K562 (cell line): ENCODE measurements around the gene DRC1. TPM values are rescaled to one million over a fixed set of nuclear protein-coding genes. Genes with fewer than 3 reads are reported as not detected.

Experiments used
- EZH2 ChIP-seq: IDR thresholded peaks from 2 replicates; pipeline ENCODE4 v1.6.1; 2012; ENCODE audit warnings: low read depth, mild to moderate bottlenecking, inconsistent platforms, low read length, borderline replicate concordance
- RBBP5 ChIP-seq: fragments of 200-600 bp; sonication (generic); IDR thresholded peaks from 2 replicates; pipeline ENCODE4 v1.6.1; 2012; ENCODE audit warnings: borderline replicate concordance, mild to moderate bottlenecking, low read length, control low read depth, inconsistent platforms; ENCODE audit not compliant: insufficient read depth, poor library complexity, severe bottlenecking
- RBM14 ChIP-seq: fragments of 200-400 bp; formaldehyde crosslinking; IDR thresholded peaks from 2 replicates; pipeline ENCODE4 v1.6.1; 2018; ENCODE audit warnings: low read depth, mild to moderate bottlenecking, low read length, moderate library complexity, borderline replicate concordance; ENCODE audit not compliant: insufficient read depth
- SAFB ChIP-seq: fragments of 200-400 bp; formaldehyde crosslinking; IDR thresholded peaks from 2 replicates; pipeline ENCODE4 v1.6.1; 2017; ENCODE audit warnings: low read depth, low read length, borderline replicate concordance
- ZNF41 ChIP-seq: fragments of 250-450 bp; sonication (Bioruptor Pico); conservative IDR thresholded peaks from 2 replicates; pipeline ENCODE4 v1.4.0; 2020; ENCODE audit warnings: mild to moderate bottlenecking
- ZNF830 ChIP-seq: fragments of 250-450 bp; sonication (Bioruptor Pico); IDR thresholded peaks from 2 replicates; pipeline ENCODE4 v1.5.0; 2021; ENCODE audit warnings: mild to moderate bottlenecking
- polyA plus RNA-seq, 8 experiments: library from polyadenylated mRNA; depleted of rRNA in 4 of 8; stranded (reverse) in 5 of 8; unstranded in 3 of 8; fragments of >200 nt; fragmentation: Nextera tagmentation in 2 of 8; fragmentation: Illumina TruSeq in 1 of 8; extraction: Ambion mirVana in 2 of 8; extraction: Trizol in 1 of 8; gene quantifications; 2 replicates each; pipeline versions ENCODE4 v1.2.1 to v1.2.3, GENCODE V29; 2011 to 2014; ENCODE audit warnings: inconsistent platforms in 1 of 8, missing spikeins in 1 of 8
- total RNA-seq, 7 experiments: library from RNA; depleted of rRNA in 6 of 7; stranded (reverse); fragments of >200 nt in 6 of 7; fragmentation: Illumina TruSeq in 2 of 7; extraction: Trizol in 2 of 7; gene quantifications; 2 replicates each; pipeline versions ENCODE4 v1.2.1 to v1.2.3, GENCODE V29; 2011 to 2021; ENCODE audit warnings: low replicate concordance in 1 of 7
- TF ChIP-seq, protein P1 (sequence below): sonication (generic); formaldehyde crosslinking; IDR thresholded peaks from 2 replicates; pipeline ENCODE4 v1.8.0; 2022; ENCODE audit warnings: missing genetic modification reagents, mild to moderate bottlenecking, borderline replicate concordance
- TF ChIP-seq, protein P2 (sequence below): fragments of 450-650 bp; formaldehyde crosslinking; IDR thresholded peaks from 2 replicates; pipeline ENCODE4 v1.4.0; 2020; ENCODE audit warnings: mild to moderate bottlenecking
- TF ChIP-seq, protein P3 (sequence below), 3 experiments: fragments of 200-800 bp in 1 of 3; sonication (Bioruptor generic) in 1 of 3; sonication (generic) in 1 of 3; formaldehyde crosslinking in 1 of 3; IDR thresholded peaks; 2 replicates each; pipeline versions ENCODE4 v1.6.1 to v1.8.0; 2016 to 2022; ENCODE audit warnings: mild to moderate bottlenecking in 2 of 3, missing compliant biosample characterization in 2 of 3, missing genetic modification characterization in 2 of 3, missing genetic modification reagents in 1 of 3
- TF ChIP-seq, protein P4 (sequence below), 2 experiments: fragments of 450-650 bp; IDR thresholded peaks; 2 replicates each; pipeline ENCODE4 v1.6.1; 2016
- TF ChIP-seq, protein P5 (sequence below), 2 experiments: fragments of 450-650 bp; IDR thresholded peaks; 2 replicates each; pipeline ENCODE4 v1.6.1; 2016; ENCODE audit warnings: mild to moderate bottlenecking in 2 of 2, borderline replicate concordance in 1 of 2, low read depth in 1 of 2, moderate library complexity in 1 of 2

Gene DRC1
- total and polyA plus RNA-seq, 9 of the 15 experiments (the other 6 are each of a cell fraction or from before 2014, with no cell fraction given), result 0.07 to 0.10 TPM; not detected in 7

DNA sequence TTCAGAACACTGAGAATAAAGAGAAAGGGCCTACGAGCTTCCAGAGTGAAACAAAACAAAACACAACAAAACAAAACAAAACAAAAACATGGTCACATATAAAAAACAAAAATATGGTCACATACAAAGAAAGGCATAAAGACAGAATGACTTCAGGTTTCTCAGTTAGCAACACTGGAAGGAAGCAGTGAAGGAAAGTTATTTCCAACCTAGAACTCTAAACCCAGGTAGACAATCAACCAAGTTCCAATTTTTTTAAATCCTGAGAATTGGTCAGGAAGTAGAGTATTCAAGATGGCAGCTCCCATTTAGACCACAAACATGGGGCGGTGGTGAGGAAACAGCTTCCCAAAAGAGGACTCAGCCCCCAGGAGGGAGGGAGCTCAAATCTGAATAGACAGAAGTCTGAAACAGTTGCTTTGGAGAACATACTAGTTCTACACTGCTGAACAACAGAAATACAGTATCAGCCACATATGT lies 9.1 kb downstream of the DRC1 start (continued):
- TF ChIP-seq, protein P1, sequence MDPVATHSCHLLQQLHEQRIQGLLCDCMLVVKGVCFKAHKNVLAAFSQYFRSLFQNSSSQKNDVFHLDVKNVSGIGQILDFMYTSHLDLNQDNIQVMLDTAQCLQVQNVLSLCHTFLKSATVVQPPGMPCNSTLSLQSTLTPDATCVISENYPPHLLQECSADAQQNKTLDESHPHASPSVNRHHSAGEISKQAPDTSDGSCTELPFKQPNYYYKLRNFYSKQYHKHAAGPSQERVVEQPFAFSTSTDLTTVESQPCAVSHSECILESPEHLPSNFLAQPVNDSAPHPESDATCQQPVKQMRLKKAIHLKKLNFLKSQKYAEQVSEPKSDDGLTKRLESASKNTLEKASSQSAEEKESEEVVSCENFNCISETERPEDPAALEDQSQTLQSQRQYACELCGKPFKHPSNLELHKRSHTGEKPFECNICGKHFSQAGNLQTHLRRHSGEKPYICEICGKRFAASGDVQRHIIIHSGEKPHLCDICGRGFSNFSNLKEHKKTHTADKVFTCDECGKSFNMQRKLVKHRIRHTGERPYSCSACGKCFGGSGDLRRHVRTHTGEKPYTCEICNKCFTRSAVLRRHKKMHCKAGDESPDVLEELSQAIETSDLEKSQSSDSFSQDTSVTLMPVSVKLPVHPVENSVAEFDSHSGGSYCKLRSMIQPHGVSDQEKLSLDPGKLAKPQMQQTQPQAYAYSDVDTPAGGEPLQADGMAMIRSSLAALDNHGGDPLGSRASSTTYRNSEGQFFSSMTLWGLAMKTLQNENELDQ (CRISPR knock-in tag), result no peak
- TF ChIP-seq, protein P2, sequence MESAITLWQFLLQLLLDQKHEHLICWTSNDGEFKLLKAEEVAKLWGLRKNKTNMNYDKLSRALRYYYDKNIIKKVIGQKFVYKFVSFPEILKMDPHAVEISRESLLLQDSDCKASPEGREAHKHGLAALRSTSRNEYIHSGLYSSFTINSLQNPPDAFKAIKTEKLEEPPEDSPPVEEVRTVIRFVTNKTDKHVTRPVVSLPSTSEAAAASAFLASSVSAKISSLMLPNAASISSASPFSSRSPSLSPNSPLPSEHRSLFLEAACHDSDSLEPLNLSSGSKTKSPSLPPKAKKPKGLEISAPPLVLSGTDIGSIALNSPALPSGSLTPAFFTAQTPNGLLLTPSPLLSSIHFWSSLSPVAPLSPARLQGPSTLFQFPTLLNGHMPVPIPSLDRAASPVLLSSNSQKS (CRISPR knock-in tag), result no peak
- TF ChIP-seq EZH2, result no peak
- TF ChIP-seq RBM14, result no peak
- TF ChIP-seq, protein P3, sequence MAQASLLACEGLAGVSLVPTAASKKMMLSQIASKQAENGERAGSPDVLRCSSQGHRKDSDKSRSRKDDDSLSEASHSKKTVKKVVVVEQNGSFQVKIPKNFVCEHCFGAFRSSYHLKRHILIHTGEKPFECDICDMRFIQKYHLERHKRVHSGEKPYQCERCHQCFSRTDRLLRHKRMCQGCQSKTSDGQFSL (CRISPR knock-in tag; IDR thresholded peaks at IDR 0.05), result no peak
- TF ChIP-seq, protein P3 (tag; IDR thresholded peaks at IDR 0.05), result peak in 1 of 2 experiments; percentile 57; a peak in 1 of 4 replicates
- TF ChIP-seq, protein P4, sequence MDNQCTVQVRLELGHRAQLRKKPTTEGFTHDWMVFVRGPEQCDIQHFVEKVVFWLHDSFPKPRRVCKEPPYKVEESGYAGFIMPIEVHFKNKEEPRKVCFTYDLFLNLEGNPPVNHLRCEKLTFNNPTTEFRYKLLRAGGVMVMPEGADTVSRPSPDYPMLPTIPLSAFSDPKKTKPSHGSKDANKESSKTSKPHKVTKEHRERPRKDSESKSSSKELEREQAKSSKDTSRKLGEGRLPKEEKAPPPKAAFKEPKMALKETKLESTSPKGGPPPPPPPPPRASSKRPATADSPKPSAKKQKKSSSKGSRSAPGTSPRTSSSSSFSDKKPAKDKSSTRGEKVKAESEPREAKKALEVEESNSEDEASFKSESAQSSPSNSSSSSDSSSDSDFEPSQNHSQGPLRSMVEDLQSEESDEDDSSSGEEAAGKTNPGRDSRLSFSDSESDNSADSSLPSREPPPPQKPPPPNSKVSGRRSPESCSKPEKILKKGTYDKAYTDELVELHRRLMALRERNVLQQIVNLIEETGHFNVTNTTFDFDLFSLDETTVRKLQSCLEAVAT (IDR thresholded peaks at IDR 0.05), result peak in 1 of 2 experiments; percentile 60; a peak in 1 of 4 replicates
- TF ChIP-seq SAFB, result no peak
- TF ChIP-seq, protein P5, sequence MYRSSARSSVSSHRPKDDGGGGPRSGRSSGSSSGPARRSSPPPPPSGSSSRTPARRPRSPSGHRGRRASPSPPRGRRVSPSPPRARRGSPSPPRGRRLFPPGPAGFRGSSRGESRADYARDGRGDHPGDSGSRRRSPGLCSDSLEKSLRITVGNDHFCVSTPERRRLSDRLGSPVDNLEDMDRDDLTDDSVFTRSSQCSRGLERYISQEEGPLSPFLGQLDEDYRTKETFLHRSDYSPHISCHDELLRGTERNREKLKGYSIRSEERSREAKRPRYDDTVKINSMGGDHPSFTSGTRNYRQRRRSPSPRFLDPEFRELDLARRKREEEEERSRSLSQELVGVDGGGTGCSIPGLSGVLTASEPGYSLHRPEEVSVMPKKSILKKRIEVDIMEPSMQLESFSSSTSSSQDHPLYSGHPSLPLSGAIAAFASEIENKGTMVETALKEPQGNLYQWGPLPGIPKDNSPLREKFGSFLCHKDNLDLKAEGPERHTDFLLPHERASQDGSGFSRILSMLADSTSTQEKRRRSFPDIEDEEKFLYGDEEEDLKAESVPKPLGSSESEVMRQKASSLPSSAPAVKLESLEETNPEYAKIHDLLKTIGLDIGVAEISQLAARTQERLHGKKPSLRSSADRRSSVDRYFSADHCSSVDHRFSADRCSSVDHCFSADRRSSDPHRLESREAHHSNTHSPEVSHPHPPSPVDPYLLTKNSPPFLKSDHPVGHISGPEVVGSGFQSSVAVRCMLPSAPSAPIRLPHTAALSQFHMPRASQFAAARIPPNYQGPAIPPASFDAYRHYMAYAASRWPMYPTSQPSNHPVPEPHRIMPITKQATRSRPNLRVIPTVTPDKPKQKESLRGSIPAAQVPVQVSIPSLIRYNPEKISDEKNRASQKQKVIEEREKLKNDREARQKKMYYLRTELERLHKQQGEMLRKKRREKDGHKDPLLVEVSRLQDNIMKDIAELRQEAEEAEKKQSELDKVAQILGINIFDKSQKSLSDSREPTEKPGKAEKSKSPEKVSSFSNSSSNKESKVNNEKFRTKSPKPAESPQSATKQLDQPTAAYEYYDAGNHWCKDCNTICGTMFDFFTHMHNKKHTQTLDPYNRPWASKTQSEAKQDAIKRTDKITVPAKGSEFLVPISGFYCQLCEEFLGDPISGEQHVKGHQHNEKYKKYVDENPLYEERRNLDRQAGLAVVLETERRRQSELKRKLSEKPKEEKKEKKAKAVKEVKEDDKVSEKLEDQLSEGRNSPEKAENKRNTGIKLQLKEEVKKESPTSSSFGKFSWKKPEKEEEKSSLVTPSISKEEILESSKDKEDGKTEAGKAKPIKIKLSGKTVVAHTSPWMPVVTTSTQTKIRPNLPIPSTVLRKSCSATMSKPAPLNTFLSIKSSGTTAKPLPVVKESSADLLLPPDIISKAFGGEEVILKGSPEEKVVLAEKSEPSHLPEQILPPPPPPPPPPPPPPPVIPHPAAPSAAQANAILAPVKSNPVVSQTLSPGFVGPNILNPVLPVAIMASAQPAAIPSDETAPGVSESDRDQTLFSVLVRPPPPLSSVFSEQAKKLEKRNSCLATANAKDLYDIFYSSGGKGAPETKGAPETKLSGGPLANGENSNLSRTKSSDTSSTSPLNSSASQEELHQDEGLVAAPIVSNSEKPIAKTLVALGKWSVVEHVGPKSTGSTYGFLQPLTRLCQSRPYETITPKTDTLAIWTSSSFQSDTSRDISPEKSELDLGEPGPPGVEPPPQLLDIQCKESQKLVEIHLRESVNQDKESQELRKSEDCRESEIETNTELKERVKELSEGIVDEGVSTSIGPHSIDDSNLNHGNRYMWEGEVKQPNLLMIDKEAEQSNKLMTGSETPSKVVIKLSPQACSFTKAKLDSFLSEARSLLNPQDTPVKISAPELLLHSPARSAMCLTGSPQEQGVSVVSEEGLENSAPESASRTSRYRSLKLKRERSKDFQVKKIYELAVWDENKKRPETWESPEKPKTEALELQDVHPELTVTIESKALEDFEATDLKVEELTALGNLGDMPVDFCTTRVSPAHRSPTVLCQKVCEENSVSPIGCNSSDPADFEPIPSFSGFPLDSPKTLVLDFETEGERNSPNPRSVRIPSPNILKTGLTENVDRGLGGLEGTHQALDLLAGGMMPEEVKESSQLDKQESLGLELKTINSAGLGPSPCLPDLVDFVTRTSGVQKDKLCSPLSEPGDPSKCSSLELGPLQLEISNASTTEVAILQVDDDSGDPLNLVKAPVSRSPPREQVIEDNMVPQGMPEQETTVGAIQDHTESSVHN (IDR thresholded peaks at IDR 0.05; ENCODE audit: borderline replicate concordance in 1 of 2, low read depth in 1 of 2), result no peak
- no peak for TF ChIP-seq ZNF41 (CRISPR knock-in tag)
- no peak for TF ChIP-seq ZNF830 (CRISPR knock-in tag)
- TF ChIP-seq RBBP5, result no peak
